Erythroblast (primary cell): Measurements from ENCODE around the gene MYBPC3.

Experiments used
- GATA1 ChIP-seq: IDR thresholded peaks from 2 replicates; pipeline ENCODE4 v1.6.1; 2011; ENCODE audit warnings: low read depth, mild to moderate bottlenecking, control low read depth, low read length, moderate library complexity
- POLR2A ChIP-seq: IDR thresholded peaks from 2 replicates; pipeline ENCODE4 v1.6.1; 2011; ENCODE audit warnings: mild to moderate bottlenecking, low read length

DNA sequence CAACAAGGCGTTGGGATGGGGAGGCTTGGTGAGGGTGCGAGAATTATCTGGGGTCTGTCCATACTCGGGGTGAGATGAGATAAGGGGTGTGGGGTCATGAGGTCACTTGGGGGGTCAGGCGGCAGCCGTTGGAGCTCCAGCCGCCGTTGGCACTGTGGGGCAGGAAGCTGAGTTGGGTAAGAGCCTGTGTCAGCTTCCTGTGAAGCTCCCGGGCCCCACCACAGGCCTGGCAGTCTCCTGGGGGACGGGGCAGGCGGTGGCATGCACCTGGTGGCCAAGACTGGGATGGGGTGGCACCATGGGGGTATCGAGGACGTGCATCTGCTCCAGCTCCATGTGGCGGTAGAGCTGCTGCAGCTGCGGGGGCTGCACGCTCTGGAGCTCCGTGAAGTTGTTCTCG, 7.1 kb upstream of the MYBPC3 start:
- TF ChIP-seq POLR2A (no peak), GATA1 (no peak)
